ENCODE measurements around the gene CLRN2.

- no peak for TF ChIP-seq CTCF (IDR thresholded peaks at IDR 0.05 in 8 of 11, conservative IDR thresholded peaks at IDR 0.05 in 3 of 11)
- TF ChIP-seq POLR2AphosphoS5 (IDR thresholded peaks at IDR 0.05): no peak
- TF ChIP-seq POLR2A (IDR thresholded peaks at IDR 0.05): no peak
Measured at GRCh38 chr4:17565846-17566245, 50.9 kb downstream of the CLRN2 start.

All from spleen (tissue), 7 donors.